Umbilical cord (tissue), 2 donors: ENCODE results near the gene CAMTA1. TPM values are rescaled to one million over a fixed set of nuclear protein-coding genes. Genes with fewer than 3 reads are reported as not detected.

ENCODE experiments used
- DNase-seq: peaks from one replicate; pipeline ENCODE4 v3.0.0-alpha.2; 2015; ENCODE audit warnings: low spot score
- total RNA-seq: library from RNA; depleted of rRNA; stranded (reverse); fragments of >200 nt; gene quantifications from one replicate; pipeline ENCODE4 v1.2.3, GENCODE V29; 2014; ENCODE audit warnings: low replicate concordance; ENCODE audit not compliant: insufficient read depth

CAMTA1 gene
- total RNA-seq, 1 donor from 2014 or later = 29.6 TPM

DNA sequence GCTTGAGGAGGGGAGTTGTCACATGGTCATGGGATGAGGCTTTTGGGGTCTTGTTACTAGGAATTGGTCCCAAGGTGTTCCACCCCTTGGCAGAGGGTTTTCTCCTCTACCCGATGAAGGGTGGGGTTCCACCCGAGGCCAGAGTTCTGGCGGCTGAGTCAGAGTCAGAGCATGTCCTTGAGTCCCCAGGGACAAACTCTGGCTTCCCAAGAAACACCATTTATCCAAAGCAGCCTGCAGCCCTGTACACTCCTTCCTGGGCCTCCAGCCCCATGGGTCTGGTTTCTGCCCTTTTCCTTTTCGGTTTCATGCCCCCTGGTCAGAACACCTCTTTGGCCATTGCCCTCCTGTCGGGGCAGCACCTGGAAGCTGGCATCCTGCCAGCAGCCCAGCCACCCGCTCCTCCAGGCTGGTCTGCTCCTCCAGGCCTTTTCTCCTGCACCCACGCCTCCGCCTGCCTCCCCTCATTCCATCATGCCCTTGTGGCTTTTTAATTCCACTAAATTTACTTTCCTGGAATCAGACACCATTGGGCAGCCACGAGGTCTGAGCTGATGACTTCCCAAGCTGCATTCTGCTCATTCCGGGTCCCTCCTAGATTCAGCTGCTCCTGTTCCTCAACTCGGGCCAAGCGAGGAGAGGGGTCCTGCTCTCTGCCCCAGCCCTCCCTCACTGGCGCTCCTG lies 684.1 kb downstream of the CAMTA1 start:
- peak; percentile 54 for DNase-seq

DNA sequence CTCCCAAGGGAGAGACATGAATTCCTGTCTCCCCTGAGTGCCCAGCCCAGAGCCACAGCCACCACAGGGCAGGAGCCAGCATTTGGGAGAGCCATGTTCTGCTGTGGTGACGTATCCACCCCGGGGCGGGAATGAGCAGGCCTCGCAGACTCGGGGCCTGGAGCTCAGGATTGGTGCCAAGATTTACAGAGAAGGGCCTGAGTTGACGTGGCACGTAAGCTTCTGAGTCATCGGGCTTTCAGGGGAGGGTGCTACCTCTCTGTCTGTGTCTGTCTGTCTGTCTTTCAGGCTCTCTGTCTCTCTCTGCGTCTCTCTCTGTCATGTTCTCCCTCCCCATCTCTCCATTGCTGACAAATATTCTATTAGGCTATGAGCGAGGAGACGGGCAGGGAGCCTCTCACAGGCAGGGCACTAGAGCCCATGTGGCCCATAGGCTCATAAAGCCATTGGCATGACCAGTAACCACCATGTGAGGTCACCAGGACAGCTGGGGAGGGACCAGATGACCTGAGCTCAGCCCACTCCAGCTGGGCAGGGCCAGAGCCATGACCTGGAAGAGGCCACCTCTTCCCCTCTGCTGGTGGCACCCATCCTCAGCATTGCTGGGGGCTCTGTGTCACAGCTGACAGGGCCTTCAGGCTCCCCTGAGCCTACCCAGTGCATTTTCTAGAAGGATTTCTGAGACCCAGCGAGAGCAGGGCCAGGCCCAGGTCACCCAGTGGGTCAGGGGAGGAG lies 685.8 kb downstream of the CAMTA1 start:
- peak; percentile 97 for DNase-seq

DNA sequence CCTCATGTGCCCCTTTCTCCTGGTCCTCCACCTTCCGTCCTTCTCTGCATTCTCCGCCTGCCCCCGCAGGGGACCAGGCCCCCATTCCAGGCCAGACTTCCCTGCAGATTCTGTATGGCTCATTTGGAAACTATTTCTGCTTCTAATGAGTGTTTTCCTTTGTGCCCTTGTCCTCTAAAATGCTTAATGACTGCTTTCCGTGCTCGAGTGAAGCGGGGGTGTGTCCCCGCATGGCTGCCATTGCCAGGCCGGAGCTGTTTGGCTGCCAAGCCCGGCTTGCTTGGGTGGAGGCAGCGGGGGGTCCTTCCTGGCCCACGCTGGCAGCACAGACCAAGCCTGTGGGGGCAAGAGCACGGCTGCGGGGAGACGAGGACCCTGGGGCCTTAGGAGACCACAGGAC lies 686.6 kb downstream of the CAMTA1 start:
- DNase-seq = peak; percentile 73

DNA sequence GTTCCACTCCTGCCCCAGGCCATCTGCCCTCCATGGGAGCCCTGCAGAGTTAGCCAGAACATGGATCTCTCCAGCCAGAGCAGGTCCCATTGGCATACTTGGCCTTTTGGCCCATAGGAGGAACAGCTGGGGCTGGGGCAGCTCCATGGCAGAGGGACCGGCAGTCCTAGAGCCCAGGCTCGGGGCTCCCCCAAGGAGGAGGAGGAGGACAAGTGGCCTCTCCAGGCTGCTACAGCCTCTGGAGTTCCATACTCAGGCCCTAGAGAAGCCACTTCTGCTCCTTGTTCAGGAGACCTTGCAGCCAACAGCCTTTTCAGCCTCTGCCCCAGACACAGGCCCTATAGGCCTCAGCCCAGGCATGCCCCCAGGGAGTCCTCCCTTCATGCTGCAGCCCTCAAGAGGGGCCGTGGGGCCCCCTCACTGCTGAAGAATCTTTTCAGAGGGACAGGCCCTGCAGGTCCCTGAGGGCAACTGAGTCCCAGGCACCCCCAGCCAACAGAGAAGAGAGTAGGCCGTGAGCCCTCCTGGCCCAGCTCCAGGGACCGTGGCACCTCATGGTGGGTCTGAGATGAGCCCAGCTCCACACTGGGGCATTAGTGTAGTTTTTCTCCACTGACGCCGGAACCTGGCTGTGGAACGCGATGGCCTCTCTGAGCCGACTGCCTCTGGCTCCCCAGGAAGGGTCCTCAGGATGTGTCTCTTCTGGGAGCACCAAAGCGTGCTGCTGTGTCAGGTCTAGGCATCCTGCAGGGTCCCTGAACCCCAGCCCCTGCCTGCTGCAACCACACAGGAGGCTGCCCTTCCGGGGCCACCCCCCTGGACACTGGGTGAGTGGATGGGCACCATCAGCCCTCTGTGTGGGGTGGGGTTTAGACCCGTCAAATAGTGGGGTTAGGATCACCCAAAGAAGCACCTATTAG lies 688.2 kb downstream of the CAMTA1 start:
- no peak for DNase-seq

DNA sequence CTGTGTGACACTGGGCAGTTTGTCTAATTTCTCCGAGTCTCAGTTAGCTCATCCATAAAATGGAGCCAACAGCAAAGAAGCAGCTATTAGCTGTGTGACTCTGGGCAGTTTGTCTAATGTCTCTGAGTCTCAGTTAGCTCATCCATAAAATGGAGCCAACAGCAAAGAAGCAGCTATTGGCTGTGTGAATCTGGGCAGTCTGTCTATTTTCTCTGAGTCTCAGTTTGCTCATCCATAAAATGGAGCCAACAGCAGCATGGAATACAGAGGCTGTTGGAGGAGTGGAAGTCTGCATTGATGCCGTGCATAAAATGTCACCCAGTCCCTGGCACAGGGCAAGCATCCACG lies 688.9 kb downstream of the CAMTA1 start:
- DNase-seq = no peak

DNA sequence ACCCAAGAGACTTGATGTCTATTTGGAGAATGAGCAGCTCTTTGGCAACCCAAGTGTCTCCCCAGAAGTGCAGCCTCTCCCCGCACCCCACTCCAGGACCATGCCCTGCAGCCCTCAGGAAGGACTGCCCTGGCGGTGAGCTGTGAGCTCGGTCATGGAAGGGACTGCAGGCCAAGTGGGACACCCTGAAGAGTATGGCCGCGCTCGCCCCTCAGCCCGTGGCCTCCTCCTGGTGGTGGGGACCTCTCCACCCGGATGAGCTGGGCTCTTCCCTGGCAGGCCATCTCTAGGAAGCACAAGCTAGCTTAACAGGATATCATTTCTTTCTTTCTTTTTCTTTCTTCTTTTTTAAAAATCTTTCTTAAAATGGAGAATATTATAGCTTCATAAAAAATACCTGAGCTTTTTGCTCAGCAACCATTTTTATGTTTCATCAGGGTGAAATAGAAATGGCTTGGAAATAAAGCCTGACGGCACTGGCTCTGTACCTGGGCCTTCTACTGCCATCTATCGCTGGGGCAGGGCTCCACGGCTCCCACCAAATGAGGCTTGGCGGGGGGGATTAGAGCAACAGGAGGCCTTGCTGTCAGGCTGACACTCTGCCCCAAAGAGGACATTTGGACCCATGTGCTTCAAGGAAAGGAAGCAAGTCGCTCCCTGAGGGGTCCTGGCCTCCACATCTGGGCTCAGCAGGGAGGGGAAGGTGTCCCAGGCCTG lies 689.7 kb downstream of the CAMTA1 start:
- DNase-seq = no peak

DNA sequence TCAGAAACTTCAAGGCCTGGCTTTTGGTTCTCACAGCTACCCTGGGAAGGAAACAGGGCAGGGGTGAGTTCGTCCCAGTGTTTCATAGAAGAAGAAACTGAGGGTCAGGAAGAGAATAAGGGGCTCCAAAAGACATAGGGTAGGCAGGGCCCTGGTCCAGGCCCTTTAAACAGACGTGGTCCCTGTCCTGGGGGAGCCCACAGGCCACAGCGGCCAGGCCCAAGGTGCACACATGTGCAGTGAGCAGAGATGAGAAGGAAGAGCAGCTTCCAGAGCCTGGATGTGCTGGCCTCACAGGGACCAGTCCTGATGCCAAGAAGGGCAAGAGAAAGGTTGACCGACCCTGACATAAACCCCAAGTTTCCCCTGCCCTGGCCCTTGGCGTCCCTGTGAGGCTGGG lies 690.4 kb downstream of the CAMTA1 start:
- DNase-seq = no peak

DNA sequence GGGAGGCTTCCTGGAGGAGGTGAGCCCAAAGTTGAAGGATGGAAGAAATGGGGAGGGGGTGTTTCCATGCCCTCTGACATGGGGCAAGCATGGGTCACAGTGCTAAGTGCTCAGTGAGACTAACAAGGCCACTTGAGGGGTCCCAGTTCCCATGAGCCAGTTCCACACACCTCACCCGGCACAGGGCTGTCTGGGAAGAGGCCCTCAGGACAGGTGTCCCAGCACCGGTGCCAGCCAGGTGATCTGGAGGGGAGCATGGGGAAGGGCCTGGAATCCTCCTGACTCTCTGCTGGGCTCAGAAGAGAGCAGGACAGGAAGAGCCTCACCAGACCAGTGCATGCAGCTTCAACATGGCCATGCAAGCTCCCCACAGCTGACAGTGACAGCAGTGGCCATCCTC lies 691.1 kb downstream of the CAMTA1 start:
- no peak for DNase-seq

DNA sequence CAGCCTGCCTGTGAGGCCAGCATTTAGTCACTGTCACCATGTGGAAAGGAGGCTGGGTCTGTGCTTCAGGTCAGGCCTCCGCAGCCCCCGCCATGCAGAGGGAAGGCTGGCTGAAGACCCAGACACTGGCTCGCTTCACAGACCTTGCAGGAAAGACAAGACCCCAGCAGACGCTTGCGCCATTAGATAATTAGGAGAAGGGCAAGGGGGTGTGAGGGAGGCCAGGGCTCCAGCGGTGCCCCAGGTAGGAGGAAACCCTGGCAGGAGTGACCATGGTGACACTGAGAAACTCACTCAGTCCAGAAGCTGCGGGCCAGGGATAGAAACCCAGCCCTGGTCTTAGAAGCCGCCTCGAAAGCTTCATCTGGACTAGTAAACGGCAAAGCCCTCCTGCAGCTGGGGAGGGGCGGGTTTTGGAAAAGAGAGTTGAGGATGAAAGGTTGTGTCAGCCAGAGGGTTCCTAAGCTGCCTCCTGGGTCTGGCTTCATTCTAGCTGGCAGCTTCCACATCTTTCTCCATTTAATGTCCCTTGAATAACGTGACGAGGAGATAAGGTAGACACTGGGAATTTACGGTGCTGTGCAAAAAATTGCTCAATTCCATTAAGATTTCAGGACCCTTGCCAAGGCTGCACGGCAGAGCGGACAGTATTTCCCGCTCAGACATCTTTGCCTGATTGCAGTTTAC lies 691.8 kb downstream of the CAMTA1 start:
- peak; percentile 84 for DNase-seq

DNA sequence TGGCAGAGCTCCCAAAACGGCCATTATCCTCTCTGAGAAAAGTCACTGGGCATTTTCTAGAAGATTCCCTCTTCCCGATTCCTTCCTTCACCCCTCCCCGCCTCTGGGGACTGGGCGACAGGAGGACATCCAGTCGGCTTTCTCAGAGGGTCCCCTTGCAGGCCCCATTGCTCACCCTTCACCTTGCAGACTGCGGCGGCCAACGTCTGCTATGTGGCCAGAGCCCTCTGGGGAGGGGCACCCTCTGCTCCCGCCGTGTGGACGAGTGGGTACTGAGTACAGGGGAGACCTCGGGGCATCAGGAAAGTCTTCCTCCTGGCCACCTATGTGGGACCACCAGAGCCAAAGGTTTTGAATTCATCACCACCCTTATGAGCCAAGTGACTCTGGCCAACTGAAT lies 692.3 kb downstream of the CAMTA1 start:
- no peak for DNase-seq

DNA sequence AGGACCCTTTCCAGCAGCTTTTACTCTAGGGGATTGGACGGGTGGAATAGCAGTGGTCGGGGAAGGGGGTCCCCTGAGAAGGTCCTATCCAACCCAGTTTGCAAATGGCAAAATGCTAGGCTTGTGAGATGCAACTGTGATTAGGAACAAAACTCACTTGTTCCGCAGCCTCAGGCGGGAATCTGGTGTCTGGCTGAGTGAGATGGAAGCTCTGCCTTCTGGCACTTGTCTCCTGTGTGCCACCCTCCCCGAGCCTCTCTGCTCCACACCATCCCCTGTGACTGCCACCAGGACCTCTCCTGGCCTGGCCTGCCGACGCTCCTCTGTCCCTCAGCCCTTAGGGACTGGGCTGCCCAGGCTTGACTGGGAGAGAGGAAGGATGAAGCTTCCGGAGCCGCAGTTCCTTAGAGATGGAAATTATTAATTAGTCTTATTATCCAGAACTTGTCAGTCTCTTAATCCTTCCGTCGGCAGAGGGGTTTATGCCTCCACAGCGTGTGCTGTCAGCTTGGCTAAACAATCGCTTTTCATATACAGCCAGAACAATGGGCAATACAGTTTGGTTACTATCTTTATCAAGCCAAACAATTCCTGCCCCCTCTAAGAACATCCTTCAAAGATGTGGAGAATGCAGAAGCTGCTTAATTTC lies 693.0 kb downstream of the CAMTA1 start:
- DNase-seq = no peak

DNA sequence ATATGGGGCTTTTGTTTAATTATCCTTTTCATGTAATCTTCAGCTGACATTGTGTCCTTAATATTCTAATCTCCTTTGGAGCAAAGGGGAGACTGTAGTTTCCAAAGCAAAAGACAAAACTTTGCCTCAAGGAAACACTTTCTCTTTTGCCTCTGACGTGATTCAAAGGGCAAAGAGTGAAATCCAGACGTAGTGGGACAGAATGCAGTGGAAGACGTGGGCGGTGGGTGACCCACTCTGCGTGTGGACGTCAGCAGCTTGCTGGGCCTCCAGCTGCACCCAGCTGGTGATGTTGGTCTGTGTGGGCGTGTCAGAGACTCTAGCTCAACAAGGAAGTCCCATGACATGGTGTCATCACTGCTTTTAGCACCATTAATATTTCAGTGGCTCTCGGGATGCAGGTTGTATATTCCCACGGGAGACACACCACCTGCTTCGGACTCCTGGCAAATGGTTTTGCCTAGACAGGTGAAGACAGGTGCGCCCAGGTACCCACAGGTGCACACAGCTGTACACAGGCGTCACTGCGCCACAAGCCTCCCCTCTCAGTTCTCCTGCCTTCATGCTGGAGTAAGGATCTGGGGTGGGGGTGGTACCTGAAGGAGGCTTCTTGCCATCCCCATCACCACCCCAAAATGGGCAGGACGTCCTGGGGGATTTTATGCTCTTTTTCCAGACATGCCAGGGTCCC lies 693.7 kb downstream of the CAMTA1 start:
- no peak for DNase-seq

DNA sequence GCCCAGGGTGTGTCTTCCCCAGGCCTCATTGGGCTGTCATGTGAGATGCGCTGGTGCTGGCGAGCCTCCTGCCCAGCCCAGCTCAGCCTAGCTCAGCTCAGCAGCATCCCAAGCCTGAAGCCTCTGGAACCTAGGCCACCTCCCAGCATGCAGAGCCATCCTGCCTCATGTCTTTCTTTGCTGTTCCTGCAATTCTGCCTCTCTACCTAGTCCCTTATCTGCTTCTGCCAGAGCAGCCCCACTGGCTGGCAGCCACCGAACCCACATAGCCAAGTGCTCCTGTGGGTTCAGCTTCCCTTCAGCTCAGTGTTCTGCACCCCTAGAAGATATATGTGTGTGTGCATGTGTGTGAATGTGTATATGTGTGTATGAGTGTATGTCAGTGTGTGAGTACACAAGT lies 694.3 kb downstream of the CAMTA1 start:
- DNase-seq = no peak

DNA sequence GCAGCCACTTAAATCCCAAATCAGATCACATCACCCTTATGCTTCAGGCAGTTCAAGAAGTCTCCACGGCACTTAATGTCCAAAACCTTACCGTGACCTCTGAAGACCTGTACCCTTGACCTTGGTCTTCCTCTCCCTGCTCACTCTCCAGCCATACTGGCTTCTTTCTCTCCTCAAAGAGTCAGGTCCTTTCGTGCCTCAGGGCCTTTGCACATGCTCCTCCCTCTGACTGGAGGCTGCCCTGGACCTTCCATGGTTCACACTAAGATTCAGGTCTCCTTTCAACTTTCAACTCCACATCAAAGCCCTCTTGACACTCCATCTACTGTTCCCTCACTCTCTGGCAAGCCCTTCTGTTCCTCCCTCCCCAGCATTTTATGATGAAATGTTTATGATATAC lies 695.9 kb downstream of the CAMTA1 start:
- no peak for DNase-seq

DNA sequence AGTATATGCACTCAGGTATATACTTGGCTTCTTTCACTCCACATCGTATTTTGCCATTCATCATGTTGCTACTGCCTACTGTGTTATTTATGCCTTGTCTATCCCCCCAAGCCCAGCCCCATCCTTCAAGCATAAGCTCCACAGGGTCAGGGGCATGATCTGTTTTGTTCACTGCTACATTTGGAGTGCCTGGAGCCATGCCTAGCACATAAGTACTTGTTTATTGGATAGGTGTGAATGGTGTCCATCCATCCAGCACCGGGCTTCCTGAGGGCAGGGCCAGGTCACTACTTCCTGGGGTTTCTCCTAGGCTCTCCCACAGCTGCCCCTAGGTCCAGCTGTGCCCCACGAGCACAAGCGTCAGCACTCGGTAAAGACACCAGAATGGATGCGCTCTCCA lies 696.8 kb downstream of the CAMTA1 start:
- DNase-seq = no peak

DNA sequence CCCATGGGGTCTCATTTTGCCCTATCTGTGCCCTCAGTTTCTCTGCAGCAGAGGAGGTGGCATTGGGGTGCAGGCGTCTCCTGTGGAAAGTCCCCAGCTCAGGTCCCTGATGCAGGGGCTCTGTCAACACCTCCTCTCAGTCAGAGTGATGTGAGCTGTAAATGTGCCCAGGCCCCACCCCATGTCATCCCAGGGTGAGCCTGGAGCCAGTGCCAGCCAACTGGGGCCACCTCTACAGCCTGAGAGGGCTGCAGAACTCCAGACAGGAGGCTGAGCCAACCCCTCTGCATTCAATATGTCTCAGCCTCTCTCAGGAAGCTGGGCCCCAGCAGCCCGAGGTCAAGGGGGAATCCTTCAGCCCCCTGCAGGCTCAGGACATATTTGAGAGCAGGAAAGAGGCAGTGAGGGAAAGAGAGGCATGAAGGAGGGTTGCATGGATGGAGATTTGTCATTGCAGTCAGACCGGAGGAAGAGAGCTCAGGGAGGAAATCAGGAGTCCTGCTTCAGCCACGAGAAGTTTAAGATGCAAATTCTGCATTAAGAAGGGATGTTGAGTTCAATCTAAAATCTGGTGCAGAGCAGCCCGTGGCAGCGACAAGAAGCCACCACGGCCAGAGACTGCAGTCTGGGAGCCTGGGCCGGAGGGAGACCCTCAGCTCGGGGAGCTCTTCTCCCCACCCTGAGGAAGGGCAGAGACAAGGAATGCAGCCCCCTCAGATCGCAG lies 697.7 kb downstream of the CAMTA1 start:
- DNase-seq = no peak

DNA sequence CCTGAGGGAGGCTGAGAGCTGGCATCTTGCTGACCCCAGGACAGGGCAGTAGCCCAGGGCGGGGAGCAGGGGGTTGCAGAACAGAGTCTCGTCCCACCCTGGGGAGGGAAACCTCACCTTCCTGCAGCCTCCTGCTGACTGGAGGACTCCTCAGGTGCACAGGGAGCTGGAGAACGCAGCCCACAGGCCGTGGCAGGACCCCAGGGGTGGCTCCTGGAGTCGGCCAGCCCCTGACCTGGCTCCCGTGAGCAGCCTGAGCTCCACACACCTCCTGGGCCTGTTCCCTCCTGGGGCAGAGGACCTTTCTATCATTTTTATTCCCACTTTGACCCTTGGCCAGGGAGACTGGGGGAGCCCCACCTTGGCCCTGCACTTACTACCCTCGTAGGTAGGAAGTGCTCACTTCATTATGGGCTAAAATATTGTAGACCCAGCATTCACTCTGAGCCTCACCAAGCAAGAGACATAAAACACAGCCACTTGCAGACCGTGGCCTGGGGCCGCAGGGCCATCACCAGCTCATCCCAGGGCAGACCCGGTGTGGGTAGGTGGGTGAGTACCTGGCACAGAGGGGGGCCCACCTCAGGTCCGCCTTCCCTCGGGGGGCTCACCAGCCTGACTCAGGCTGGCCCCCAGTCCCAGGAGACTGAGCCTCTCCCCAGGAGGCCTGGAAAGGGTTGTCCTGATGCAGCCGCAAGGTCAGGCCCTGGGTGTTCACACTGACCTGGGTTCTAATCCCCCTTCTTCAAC lies 698.6 kb downstream of the CAMTA1 start:
- DNase-seq = no peak

DNA sequence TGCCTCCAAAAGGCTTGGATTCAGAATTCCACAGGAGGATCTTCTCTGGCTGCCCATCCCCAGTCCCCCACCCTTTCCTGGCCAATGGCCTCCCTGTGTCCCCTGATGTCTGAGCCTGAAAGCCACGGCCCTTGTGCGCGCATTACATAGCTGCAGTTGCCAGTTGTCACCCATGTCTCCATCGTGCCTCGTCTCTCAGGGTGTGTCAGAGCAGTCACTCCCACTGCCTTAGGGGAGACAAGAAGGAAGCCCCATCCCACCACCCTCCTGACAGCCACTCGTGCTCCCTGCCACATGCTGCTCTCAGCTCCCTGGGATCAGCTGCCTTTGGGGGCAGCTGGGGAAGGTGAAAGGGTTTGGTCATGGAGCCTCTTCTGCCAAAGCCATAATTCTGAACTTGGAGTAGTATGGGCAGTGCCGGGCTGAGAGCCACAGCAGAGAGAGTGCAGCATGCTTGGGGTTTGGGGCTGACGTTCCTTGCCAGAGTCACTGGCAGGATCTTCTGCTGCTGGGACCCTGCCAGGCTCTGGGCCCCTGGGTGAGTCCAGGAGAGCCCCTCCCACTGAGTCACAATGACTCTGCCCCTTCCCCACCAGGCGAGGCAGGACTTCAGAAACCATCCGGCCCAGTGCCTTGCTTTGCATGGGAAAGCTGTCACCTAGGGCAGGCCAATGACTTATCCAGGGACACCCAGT lies 700.0 kb downstream of the CAMTA1 start:
- DNase-seq = no peak
